Fibroblast of pulmonary artery (primary cell): ENCODE measurements around the gene POC1B.

Experiments used
- DNase-seq: peaks from one replicate; pipeline ENCODE4 v3.0.0-alpha.2; 2010; ENCODE audit warnings: low read depth
- H3K4me3 ChIP-seq: replicated peaks from 2 replicates; pipeline ENCODE4 v1.5.1; 2011; ENCODE audit warnings: low read depth, mild to moderate bottlenecking, control low read depth, low read length, moderate library complexity
- TF ChIP-seq, protein P1 (sequence below): IDR thresholded peaks from 2 replicates; pipeline ENCODE4 v1.5.1; 2011; ENCODE audit warnings: mild to moderate bottlenecking, control low read depth, low read length, inconsistent platforms; ENCODE audit errors: missing control alignments

Gene POC1B

GRCh38 chr12:89490922-89491321 is 34.9 kb downstream of the POC1B start:
- H3K4me3 ChIP-seq = no peak overlapping the region
- DNase-seq = no peak
- TF ChIP-seq, protein P1, sequence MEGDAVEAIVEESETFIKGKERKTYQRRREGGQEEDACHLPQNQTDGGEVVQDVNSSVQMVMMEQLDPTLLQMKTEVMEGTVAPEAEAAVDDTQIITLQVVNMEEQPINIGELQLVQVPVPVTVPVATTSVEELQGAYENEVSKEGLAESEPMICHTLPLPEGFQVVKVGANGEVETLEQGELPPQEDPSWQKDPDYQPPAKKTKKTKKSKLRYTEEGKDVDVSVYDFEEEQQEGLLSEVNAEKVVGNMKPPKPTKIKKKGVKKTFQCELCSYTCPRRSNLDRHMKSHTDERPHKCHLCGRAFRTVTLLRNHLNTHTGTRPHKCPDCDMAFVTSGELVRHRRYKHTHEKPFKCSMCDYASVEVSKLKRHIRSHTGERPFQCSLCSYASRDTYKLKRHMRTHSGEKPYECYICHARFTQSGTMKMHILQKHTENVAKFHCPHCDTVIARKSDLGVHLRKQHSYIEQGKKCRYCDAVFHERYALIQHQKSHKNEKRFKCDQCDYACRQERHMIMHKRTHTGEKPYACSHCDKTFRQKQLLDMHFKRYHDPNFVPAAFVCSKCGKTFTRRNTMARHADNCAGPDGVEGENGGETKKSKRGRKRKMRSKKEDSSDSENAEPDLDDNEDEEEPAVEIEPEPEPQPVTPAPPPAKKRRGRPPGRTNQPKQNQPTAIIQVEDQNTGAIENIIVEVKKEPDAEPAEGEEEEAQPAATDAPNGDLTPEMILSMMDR = no peak

DNA sequence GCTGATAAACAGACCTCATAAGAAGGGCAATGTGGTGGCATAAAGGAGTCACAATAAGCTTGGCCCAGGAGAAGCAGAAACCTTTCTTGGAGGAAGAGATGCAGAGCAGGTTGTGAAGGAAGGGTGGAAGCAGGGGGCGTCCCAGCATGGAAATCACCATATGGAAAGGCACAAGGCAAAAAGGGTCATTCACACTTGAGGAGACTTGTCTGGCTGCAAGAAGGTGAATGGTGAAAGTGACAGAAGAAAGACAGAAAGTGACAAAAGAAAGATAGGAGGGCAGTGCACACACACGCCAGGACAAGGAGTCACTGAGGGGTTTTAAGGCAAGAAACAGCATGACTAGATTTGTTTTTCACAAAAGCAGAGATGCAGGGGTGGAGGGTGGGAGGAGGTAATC is 39.6 kb downstream of the POC1B start:
- DNase-seq = no peak
- TF ChIP-seq, protein P1 = no peak
- no peak overlapping the region for H3K4me3 ChIP-seq

- TF ChIP-seq, protein P1 = no peak
- DNase-seq = no peak
- H3K4me3 ChIP-seq = no peak overlapping the region
Measured at GRCh38 chr12:89484470-89484869, 41.4 kb downstream of the POC1B start.

DNA sequence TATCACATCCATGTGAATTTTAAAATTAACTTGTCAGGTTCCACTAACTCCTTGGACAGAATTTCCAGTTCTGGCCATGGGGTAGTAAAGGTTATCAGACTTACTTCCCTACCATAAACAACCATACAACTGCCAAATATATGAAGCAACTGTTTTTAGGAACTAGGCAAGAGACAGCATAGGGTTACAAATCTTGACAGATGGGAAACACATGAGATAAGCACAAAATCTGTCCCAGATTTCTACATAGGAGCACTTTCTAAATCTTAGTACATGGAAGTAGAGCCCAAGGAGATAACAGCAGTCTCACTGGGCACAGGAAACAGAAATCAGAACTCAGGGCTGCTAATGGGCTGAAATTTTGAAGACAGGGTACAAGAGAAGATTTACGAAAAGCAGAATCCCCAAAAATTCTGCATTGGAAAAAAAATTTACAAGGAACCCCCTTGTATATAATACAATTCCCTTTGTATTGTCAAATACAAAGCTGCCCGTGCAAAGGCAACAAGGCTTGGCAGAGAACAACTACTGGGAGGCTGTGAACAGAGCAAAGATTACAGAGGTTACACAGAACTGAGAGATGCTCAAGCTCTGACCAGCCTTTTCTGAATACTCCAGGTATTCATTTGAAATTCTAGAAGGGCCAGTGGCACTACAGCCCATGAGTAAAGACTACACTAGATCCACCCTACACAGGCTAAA is 44.5 kb downstream of the POC1B start:
- H3K4me3 ChIP-seq = no peak overlapping the region
- TF ChIP-seq, protein P1 = no peak
- DNase-seq = peak; percentile 45

DNA sequence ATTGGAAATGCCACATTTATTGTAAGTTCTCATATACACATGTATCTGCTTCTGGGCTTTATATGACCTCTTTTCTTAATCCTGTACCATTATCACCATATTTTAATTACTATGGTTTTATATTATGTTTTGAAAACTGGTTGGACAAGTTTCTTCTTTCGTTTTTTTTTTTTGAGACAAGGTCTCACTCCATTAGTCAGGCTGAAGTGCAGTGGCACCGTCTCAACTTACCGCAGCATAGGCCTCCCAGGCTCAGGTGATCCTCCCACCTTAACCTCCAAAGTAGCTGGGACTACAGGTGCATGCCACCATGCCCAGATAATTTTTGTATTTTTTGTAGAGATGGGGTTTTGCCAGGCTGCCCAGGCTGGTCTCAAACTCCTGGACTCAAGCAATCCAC is 45.9 kb downstream of the POC1B start:
- TF ChIP-seq, protein P1 = no peak
- DNase-seq = no peak
- no peak overlapping the region for H3K4me3 ChIP-seq

- TF ChIP-seq, protein P1 = no peak
- no peak overlapping the region for H3K4me3 ChIP-seq
- no peak for DNase-seq
Measured at GRCh38 chr12:89477633-89478279, 48.1 kb downstream of the POC1B start.
